IMR-90 (cell line): ENCODE measurements around the gene FOCAD. TPM values are rescaled to one million over a fixed set of nuclear protein-coding genes. Genes with fewer than 3 reads are reported as not detected.

ENCODE experiments used
- ATAC-seq: fragments of 200-7000 bp; cut with Tn5 transposase; 2 replicates; pipeline ENCODE4 v1.9.1; 2020; ENCODE audit warnings: low read depth, mild to moderate bottlenecking, moderate library complexity
- BruUV-seq: library from RNA; stranded (reverse); fragments of 400-500 nt; replicated peaks from 2 replicates; lab custom pipeline; 2021; lab: Mats Ljungman, UMichigan
- CTCF ChIA-PET: fragments of 300-600 bp; formaldehyde crosslinking; extraction: SDS; loops from one replicate; lab custom pipeline; 2021; ENCODE audit warnings: antibody characterized with exemption; lab: Yijun Ruan, JAX
- POLR2A ChIA-PET: fragments of 300-600 bp; sonication (Branson Sonifier 250); formaldehyde crosslinking; loops from one replicate; lab custom pipeline; 2022; ENCODE audit warnings: antibody characterized with exemption; ENCODE audit not compliant: unreplicated experiment; lab: Charles Lee
- DNase-seq: peaks from one replicate; pipeline ENCODE4 v3.0.0; 2013
- H2AFZ ChIP-seq: replicated peaks from 2 replicates; pipeline ENCODE3; 2013; ENCODE audit warnings: low read length, mild to moderate bottlenecking; ENCODE audit not compliant: poor library complexity
- H2AK5ac ChIP-seq: 2 replicates; pipeline ENCODE4 v1.6.1; 2013; ENCODE audit warnings: low read depth, low read length, inconsistent platforms
- H2AK9ac ChIP-seq: replicated peaks from 2 replicates; pipeline ENCODE3; 2013; ENCODE audit warnings: mild to moderate bottlenecking, low read depth, low read length, moderate library complexity; ENCODE audit not compliant: poor library complexity
- H2BK120ac ChIP-seq: 2 replicates; pipeline ENCODE4 v1.6.1; 2013; ENCODE audit warnings: low read depth, low read length, inconsistent platforms
- H2BK15ac ChIP-seq: 3 replicates; pipeline ENCODE4 v1.6.1; 2013; ENCODE audit warnings: low read depth, low read length, inconsistent platforms
- H2BK20ac ChIP-seq: 2 replicates; pipeline ENCODE4 v1.6.1; 2013; ENCODE audit warnings: low read depth, mild to moderate bottlenecking, inconsistent platforms, low read length, moderate library complexity
- H2BK5ac ChIP-seq: 2 replicates; pipeline ENCODE4 v1.6.1; 2013; ENCODE audit warnings: mild to moderate bottlenecking, low read depth, low read length, inconsistent platforms; ENCODE audit not compliant: poor library complexity, severe bottlenecking
- H3K14ac ChIP-seq: replicated peaks from 2 replicates; pipeline ENCODE4 v1.6.1; 2013; ENCODE audit warnings: low read depth, low read length, inconsistent platforms
- H3K18ac ChIP-seq: 2 replicates; pipeline ENCODE4 v1.6.1; 2013; ENCODE audit warnings: low read depth, low read length, control low read depth
- H3K23ac ChIP-seq: 2 replicates; pipeline ENCODE4 v1.6.1; 2013; ENCODE audit warnings: low read depth, low read length, inconsistent platforms
- H3K27ac ChIP-seq: 2 replicates; pipeline ENCODE4 v1.5.1; 2013; ENCODE audit warnings: mild to moderate bottlenecking, control low read depth, low read length; ENCODE audit not compliant: insufficient read depth
- H3K27me3 ChIP-seq: 2 replicates; pipeline ENCODE4 v1.6.1; 2013; ENCODE audit warnings: low read length; ENCODE audit not compliant: control insufficient read depth, insufficient read depth
- H3K36me3 ChIP-seq: 2 replicates; pipeline ENCODE4 v1.6.1; 2013; ENCODE audit warnings: low read length, mixed read lengths; ENCODE audit not compliant: control insufficient read depth, insufficient read depth
- H3K4ac ChIP-seq: 2 replicates; pipeline ENCODE4 v1.6.1; 2013; ENCODE audit warnings: low read depth, low read length, inconsistent platforms
- H3K4me1 ChIP-seq: 2 replicates; pipeline ENCODE4 v1.6.1; 2013; ENCODE audit warnings: low read length, mixed read lengths; ENCODE audit not compliant: control insufficient read depth, insufficient read depth
- H3K4me2 ChIP-seq: 2 replicates; pipeline ENCODE4 v1.6.1; 2013; ENCODE audit warnings: low read depth, mild to moderate bottlenecking, control low read depth, low read length, moderate library complexity
- H3K4me3 ChIP-seq: 2 replicates; pipeline ENCODE4 v1.5.1; 2013; ENCODE audit warnings: low read depth, mild to moderate bottlenecking, control low read depth, low read length, moderate library complexity; ENCODE audit not compliant: insufficient read depth
- H3K56ac ChIP-seq: 2 replicates; pipeline ENCODE4 v1.6.1; 2013; ENCODE audit warnings: low read length, inconsistent platforms; ENCODE audit not compliant: insufficient read depth; ENCODE audit errors: extremely low read depth
- H3K79me1 ChIP-seq, 2 experiments: 2 replicates each; pipeline ENCODE4 v1.6.1; 2013; ENCODE audit warnings: low read length in 2 of 2, inconsistent platforms in 1 of 2, low read depth in 1 of 2
- H3K9ac ChIP-seq: 2 replicates; pipeline ENCODE4 v1.6.1; 2013; ENCODE audit warnings: low read depth, low read length, control low read depth
- H3K9me1 ChIP-seq: 2 replicates; pipeline ENCODE4 v1.6.1; 2013; ENCODE audit warnings: low read length, inconsistent platforms; ENCODE audit not compliant: insufficient read depth
- H3K9me3 ChIP-seq: 2 replicates; pipeline ENCODE4 v1.6.1; 2013; ENCODE audit warnings: low read length; ENCODE audit not compliant: control insufficient read depth, insufficient read depth
- H4K20me1 ChIP-seq: 2 replicates; pipeline ENCODE4 v1.6.1; 2013; ENCODE audit warnings: low read length, inconsistent platforms; ENCODE audit not compliant: insufficient read depth
- H4K5ac ChIP-seq: 2 replicates; pipeline ENCODE4 v1.6.1; 2013; ENCODE audit warnings: mild to moderate bottlenecking, low read depth, low read length, control low read depth
- H4K8ac ChIP-seq, 2 experiments: 2 replicates each; pipeline ENCODE4 v1.6.1; 2013; ENCODE audit warnings: low read depth in 2 of 2, low read length in 2 of 2, control low read depth in 1 of 2, inconsistent platforms in 1 of 2
- H4K91ac ChIP-seq: 2 replicates; pipeline ENCODE4 v1.6.1; 2013; ENCODE audit warnings: low read depth, low read length, inconsistent platforms; ENCODE audit not compliant: insufficient read depth
- CTCF ChIP-seq: conservative IDR thresholded peaks from 2 replicates; pipeline ENCODE4 v1.5.1; 2012; ENCODE audit warnings: mild to moderate bottlenecking, low read depth, low read length, improper control_type of control experiment
- ELK1 ChIP-seq: fragments of 150-350 bp; IDR thresholded peaks from 2 replicates; pipeline ENCODE4 v1.6.1; 2016; ENCODE audit warnings: low read depth, mild to moderate bottlenecking, low read length, moderate library complexity, borderline replicate concordance
- POLR2A ChIP-seq: IDR thresholded peaks from 2 replicates; pipeline ENCODE4 v1.6.1; 2012; ENCODE audit warnings: mild to moderate bottlenecking, low read depth, low read length
- RCOR1 ChIP-seq: IDR thresholded peaks from 2 replicates; pipeline ENCODE4 v1.6.1; 2012; ENCODE audit warnings: mild to moderate bottlenecking, low read length, improper control_type of control experiment; ENCODE audit not compliant: insufficient replicate concordance
- RFX5 ChIP-seq: IDR thresholded peaks from 2 replicates; pipeline ENCODE4 v1.8.0; 2012; ENCODE audit warnings: low read depth, mild to moderate bottlenecking, low read length, moderate library complexity
- WGBS, 2 experiments: methylation state at CpG; one replicate each; pipeline versions ENCODE4 v1.1.5 to v1.1.7; 2013; ENCODE audit warnings: missing lambda C conversion rate in 2 of 2; ENCODE audit not compliant: insufficient read length in 1 of 2; ENCODE audit errors: extremely low coverage in 2 of 2; 5-methylcytosine and 5-hydroxymethylcytosine counted together
- dilution Hi-C: fragments of 300-500 bp; cut with HindIII; formaldehyde crosslinking; loops from one replicate; pipeline ENCODE4 v1.14.3; 2018; ENCODE audit warnings: low sequenced_read_pairs; ENCODE audit not compliant: unreplicated experiment
- in situ Hi-C: fragments of 300-500 bp; cut with MboI; formaldehyde crosslinking; loops from 3 replicates; pipeline ENCODE4 v1.14.3; 2019; ENCODE audit warnings: low sequenced_read_pairs, inconsistent platforms, mixed read lengths
- intact Hi-C: fragments of 100-400 bp; cut with micrococcal nuclease; formaldehyde crosslinking; loops from 2 replicates; pipeline ENCODE4 v1.10.0; 2022
- polyA plus RNA-seq, 3 experiments: library from polyadenylated mRNA; depleted of rRNA; stranded (reverse); fragments of >200 nt; gene quantifications; 2 replicates each; pipeline ENCODE4 v1.2.3, GENCODE V29; 2012; ENCODE audit warnings: low replicate concordance in 1 of 3
- total RNA-seq: library from RNA; depleted of rRNA; stranded (reverse); fragments of >200 nt; gene quantifications from 2 replicates; pipeline ENCODE4 v1.2.3, GENCODE V29; 2012

The FOCAD gene
- total and polyA plus RNA-seq, 2 of the 4 experiments (the other 2 are of a cell fraction) = 28.8 to 91.2 TPM

GRCh38 chr9:20832775-20833174 is 148.7 kb downstream of the FOCAD start:
- no peak overlapping the region for H3K18ac ChIP-seq
- no peak overlapping the region; the same call in 2 of the 3 replicates for H2BK15ac ChIP-seq
- no peak overlapping the region for H3K23ac ChIP-seq
- no peak overlapping the region for H3K27ac ChIP-seq
- H3K27me3 ChIP-seq = no peaks in the 10 kb centered on the region
- TF ChIP-seq POLR2A = no peak
- no peak for TF ChIP-seq RCOR1
- TF ChIP-seq CTCF = no peak
- no peak for TF ChIP-seq RFX5
- no peak for TF ChIP-seq ELK1
- no peak overlapping the region for H2AFZ ChIP-seq
- H3K4ac ChIP-seq = no peak overlapping the region
- in situ Hi-C loops = no loop called here
- H2BK20ac ChIP-seq = no peak overlapping the region; the same call in 1 of the 2 replicates
- ATAC-seq = peak; percentile 56
- H3K9me3 ChIP-seq = no peaks in the 10 kb centered on the region
- H3K36me3 ChIP-seq = peaks cover 1% of the 10 kb centered on the region; the same call in 1 of the 2 replicates
- no CpG with 5 or more reads among the region's 2 CpGs for WGBS, 2 experiments
- ChIA-PET CTCF (interaction anchor here (1.0 kb wide), 1 partner anchor 13 kb away, joined by 3 read pairs; no protein-coding TSS in a partner anchor), POLR2A (no interaction called here)
- no peak overlapping the region for H4K91ac ChIP-seq
- peak; percentile 49 for DNase-seq
- no peak overlapping the region for H4K5ac ChIP-seq
- BruUV-seq = no TSS peak
- peak overlapping the region; percentile 82 for H2BK5ac ChIP-seq
- H3K4me1 ChIP-seq = peaks cover 2% of the 10 kb centered on the region; the same call in 1 of the 2 replicates
- no peak overlapping the region for H2BK120ac ChIP-seq
- H3K4me3 ChIP-seq = no peak overlapping the region
- intact Hi-C loops = no loop called here
- H2AK9ac ChIP-seq = no peak overlapping the region
- no peak overlapping the region for H3K14ac ChIP-seq
- dilution Hi-C loops = no loop called here
- H3K9me1 ChIP-seq = no peaks in the 10 kb centered on the region; the same call in 1 of the 2 replicates
- H3K56ac ChIP-seq = no peak overlapping the region
- H3K79me1 ChIP-seq = peaks cover 0 to 10% of the 10 kb centered on the region in 2 experiments; a peak in 2 of 4 replicates
- H2AK5ac ChIP-seq = 0 out of 2 replicates have a peak overlapping the region, but pooled peaks have one; percentile 40
- no peaks in the 10 kb centered on the region for H4K20me1 ChIP-seq
- no peak overlapping the region for H3K4me2 ChIP-seq
- no peak overlapping the region for H3K9ac ChIP-seq
- no peak overlapping the region for H4K8ac ChIP-seq
